Epithelial cell of proximal tubule (primary cell): Measurements from ENCODE around the gene ZNF469. TPM values are rescaled to one million over a fixed set of nuclear protein-coding genes. Genes with fewer than 3 reads are reported as not detected.

ENCODE experiments used
- DNase-seq: peaks from one replicate; pipeline ENCODE4 v3.0.0-alpha.2; 2011; ENCODE audit warnings: low read depth
- H3K4me3 ChIP-seq: 2 replicates; pipeline ENCODE4 v1.5.1; 2011; ENCODE audit warnings: low read depth, mild to moderate bottlenecking, low read length
- CTCF ChIP-seq: conservative IDR thresholded peaks from 2 replicates; pipeline ENCODE4 v1.5.1; 2012; ENCODE audit warnings: low read depth, mild to moderate bottlenecking, low read length
- total RNA-seq: library from RNA; depleted of rRNA; stranded (reverse); fragments of >200 nt; gene quantifications from 2 replicates; pipeline ENCODE4 v1.2.3, GENCODE V29; 2015

ZNF469 gene
- total RNA-seq, 1 donor from 2014 or later, result 2.2 TPM

- no peak overlapping the region for H3K4me3 ChIP-seq
- DNase-seq, result no peak
Measured at GRCh38 chr16:88384222-88385111, 1.7 kb downstream of the ZNF469 start.

GRCh38 chr16:88385112-88385594 lies 2.4 kb downstream of the ZNF469 start:
- DNase-seq, result no peak
- no peak for TF ChIP-seq CTCF

More at GRCh38 chr16:88384222-88385111, 1.7 kb downstream of the ZNF469 start:
- no peak for TF ChIP-seq CTCF

GRCh38 chr16:88385831-88386815 lies 3.4 kb downstream of the ZNF469 start:
- DNase-seq, result no peak
- TF ChIP-seq CTCF, result no peak
- no peak overlapping the region for H3K4me3 ChIP-seq

More at GRCh38 chr16:88385112-88385594, 2.4 kb downstream of the ZNF469 start:
- H3K4me3 ChIP-seq, result no peak overlapping the region

- no peak for TF ChIP-seq CTCF
- DNase-seq, result no peak
- H3K4me3 ChIP-seq, result no peak overlapping the region
Measured at GRCh38 chr16:88387180-88387765, 4.5 kb downstream of the ZNF469 start.

- DNase-seq, result peak; percentile 9
- H3K4me3 ChIP-seq, result no peak overlapping the region
- no peak for TF ChIP-seq CTCF
Measured at GRCh38 chr16:88387941-88388627, 5.3 kb downstream of the ZNF469 start.

GRCh38 chr16:88389191-88389590 lies 6.4 kb downstream of the ZNF469 start:
- no peak for TF ChIP-seq CTCF
- no peak overlapping the region for H3K4me3 ChIP-seq
- no peak for DNase-seq
